Transverse colon (tissue), 3 donors: Measurements from ENCODE around the gene TRAF7.

Source experiments
- EP300 ChIP-seq: sonication (generic); formaldehyde crosslinking; IDR thresholded peaks from one replicate; pipeline ENCODE4 v1.6.1; 2017; ENCODE audit warnings: antibody characterized with exemption, low read depth
- POLR2A ChIP-seq: fragments of 450-650 bp; IDR thresholded peaks from one replicate; pipeline ENCODE4 v1.6.1; 2016; ENCODE audit warnings: antibody characterized with exemption, mild to moderate bottlenecking, moderate library complexity
- TF ChIP-seq, protein P1 (sequence below), 5 experiments: fragments of 200-600 bp in 3 of 5; fragments of 450-650 bp in 2 of 5; sonication (generic) in 3 of 5; IDR thresholded peaks; 1 replicate in 2 of 5; 2 replicates in 3 of 5; pipeline ENCODE4 v1.5.1; 2016 to 2017; ENCODE audit warnings: antibody characterized with exemption in 5 of 5, inconsistent platforms in 3 of 5, mild to moderate bottlenecking in 2 of 5, moderate library complexity in 1 of 5

DNA sequence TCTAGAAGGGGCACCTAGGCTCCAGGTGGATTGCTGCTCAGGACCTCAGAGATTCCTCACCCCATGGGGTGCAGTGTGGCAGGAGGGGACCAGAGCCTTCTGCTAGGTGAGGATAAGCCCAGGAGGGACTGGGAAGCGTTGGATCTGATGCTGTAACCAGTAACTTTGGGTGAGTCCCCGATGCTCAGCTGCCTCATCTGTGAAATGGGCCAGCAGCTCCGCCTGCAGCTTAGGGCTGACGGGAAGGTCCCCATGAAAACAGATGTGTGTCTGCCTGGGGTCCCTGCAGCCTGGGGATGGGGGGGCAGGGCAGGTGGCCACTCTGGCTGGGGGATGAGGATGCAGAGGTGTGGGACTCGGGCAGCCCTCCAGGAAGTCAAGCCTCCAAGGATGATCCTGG is 43.5 kb downstream of the TRAF7 start:
- TF ChIP-seq, protein P1, sequence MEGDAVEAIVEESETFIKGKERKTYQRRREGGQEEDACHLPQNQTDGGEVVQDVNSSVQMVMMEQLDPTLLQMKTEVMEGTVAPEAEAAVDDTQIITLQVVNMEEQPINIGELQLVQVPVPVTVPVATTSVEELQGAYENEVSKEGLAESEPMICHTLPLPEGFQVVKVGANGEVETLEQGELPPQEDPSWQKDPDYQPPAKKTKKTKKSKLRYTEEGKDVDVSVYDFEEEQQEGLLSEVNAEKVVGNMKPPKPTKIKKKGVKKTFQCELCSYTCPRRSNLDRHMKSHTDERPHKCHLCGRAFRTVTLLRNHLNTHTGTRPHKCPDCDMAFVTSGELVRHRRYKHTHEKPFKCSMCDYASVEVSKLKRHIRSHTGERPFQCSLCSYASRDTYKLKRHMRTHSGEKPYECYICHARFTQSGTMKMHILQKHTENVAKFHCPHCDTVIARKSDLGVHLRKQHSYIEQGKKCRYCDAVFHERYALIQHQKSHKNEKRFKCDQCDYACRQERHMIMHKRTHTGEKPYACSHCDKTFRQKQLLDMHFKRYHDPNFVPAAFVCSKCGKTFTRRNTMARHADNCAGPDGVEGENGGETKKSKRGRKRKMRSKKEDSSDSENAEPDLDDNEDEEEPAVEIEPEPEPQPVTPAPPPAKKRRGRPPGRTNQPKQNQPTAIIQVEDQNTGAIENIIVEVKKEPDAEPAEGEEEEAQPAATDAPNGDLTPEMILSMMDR (IDR thresholded peaks at IDR 0.05), result no peak
- TF ChIP-seq POLR2A, result no peak
- TF ChIP-seq EP300, result no peak
